ENCODE data around the gene ARF3. TPM values are rescaled to one million over a fixed set of nuclear protein-coding genes. Genes with fewer than 3 reads are reported as not detected.

The ARF3 gene
- total and polyA plus RNA-seq, 7 donors: 7.4 to 27.0 (median 18.1) TPM

GRCh38 chr12:48972213-48972951 lies 15.1 kb upstream of the ARF3 start:
- no peaks in the 10 kb centered on the region for H3K4me1 ChIP-seq
- ATAC-seq: peak in 2 of 4 donors; percentile 13 to 21
- no peak overlapping the region for H3K27ac ChIP-seq
- no peak overlapping the region for H3K4me3 ChIP-seq
- H3K9me3 ChIP-seq: no peaks in the 10 kb centered on the region
- no peak for DNase-seq
- 15 to 23% (median 17%) methylated on average over 21 to 23 of the region's 23 CpGs for WGBS, 3 donors
- H3K27me3 ChIP-seq (ENCODE audit: insufficient read depth in 3 of 3, low read length in 2 of 3): peaks cover 0 to 85% (median 34%) of the 10 kb centered on the region in 3 donors
- no peaks in the 10 kb centered on the region for H3K36me3 ChIP-seq (ENCODE audit: insufficient read depth in 1 of 2, low read depth in 1 of 2)
- no peak for TF ChIP-seq CTCF (IDR thresholded peaks at IDR 0.05)
- intact Hi-C loops (cut with DNase I): no loop called here

GRCh38 chr12:48970702-48971334 lies 13.5 kb upstream of the ARF3 start:
- Histone ChIP-seq H3K27ac (no peak overlapping the region), H3K4me1 (no peaks in the 10 kb centered on the region), H3K27me3 (ENCODE audit: insufficient read depth in 3 of 3, low read length in 2 of 3) (peaks cover 0 to 72% (median 34%) of the 10 kb centered on the region in 3 donors), H3K4me3 (no peak overlapping the region), H3K9me3 (no peaks in the 10 kb centered on the region), H3K36me3 (ENCODE audit: insufficient read depth in 1 of 2, low read depth in 1 of 2) (no peaks in the 10 kb centered on the region)
- no peak for TF ChIP-seq CTCF (IDR thresholded peaks at IDR 0.05)
- intact Hi-C loops (cut with DNase I): no loop called here
- WGBS, 3 donors: 42 to 48% (median 43%) methylated on average over 10 of the region's 10 CpGs
- ATAC-seq: no peak
- no peak for DNase-seq

GRCh38 chr12:48969833-48970701 lies 12.8 kb upstream of the ARF3 start:
- peak overlapping the region; percentile 34 for H3K4me3 ChIP-seq
- WGBS, 3 donors: 13 to 15% (median 14%) methylated on average over 69 to 77 of the region's 77 CpGs
- DNase-seq (no peak), ATAC-seq (peak; percentile 45 to 52 (median 50))
- H3K36me3 ChIP-seq (ENCODE audit: insufficient read depth in 1 of 2, low read depth in 1 of 2): no peaks in the 10 kb centered on the region
- H3K9me3 ChIP-seq: no peaks in the 10 kb centered on the region
- TF ChIP-seq CTCF (IDR thresholded peaks at IDR 0.05): no peak
- no peaks in the 10 kb centered on the region for H3K4me1 ChIP-seq
- H3K27ac ChIP-seq: no peak overlapping the region
- peaks cover 0 to 65% (median 34%) of the 10 kb centered on the region in 3 donors for H3K27me3 ChIP-seq (ENCODE audit: insufficient read depth in 3 of 3, low read length in 2 of 3)
- intact Hi-C loops (cut with DNase I): no loop called here

DNA sequence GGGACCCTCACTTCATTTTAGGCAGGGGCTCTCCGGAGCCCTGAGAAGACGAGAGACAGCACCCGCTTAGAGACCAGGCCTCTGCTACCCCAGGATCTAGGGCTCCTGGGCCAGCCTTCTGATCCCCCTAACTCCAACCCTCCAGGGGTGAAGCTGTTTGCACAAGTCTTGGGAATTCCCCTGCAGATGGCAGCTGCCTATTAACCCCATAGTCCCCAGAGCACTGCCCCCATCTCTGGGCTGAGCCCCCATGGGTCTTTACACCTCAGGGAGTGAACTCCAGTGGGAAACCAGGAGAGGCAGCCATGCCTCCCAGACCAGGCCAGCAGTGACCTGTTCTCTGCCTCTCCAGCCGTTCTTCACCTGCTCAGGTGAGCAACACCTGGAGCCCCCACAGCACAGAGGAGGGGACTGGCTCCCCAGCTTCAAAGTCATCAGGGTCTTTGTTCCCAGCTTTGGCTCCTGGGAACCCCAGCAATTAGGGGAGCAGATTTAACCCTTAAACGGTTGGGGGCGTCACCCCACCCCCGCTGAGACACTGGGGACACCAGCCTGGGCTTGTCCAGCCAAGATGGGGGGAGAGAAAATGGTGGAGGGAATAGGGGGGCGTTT lies 12.0 kb upstream of the ARF3 start:
- Histone ChIP-seq H3K27ac (no peak overlapping the region), H3K4me1 (no peaks in the 10 kb centered on the region), H3K36me3 (ENCODE audit: insufficient read depth in 1 of 2, low read depth in 1 of 2) (no peaks in the 10 kb centered on the region), H3K9me3 (no peaks in the 10 kb centered on the region), H3K4me3 (no peak overlapping the region), H3K27me3 (ENCODE audit: insufficient read depth in 3 of 3, low read length in 2 of 3) (peaks cover 0 to 57% (median 32%) of the 10 kb centered on the region in 3 donors)
- 51 to 62% (median 58%) methylated on average over 8 of the region's 8 CpGs for WGBS, 3 donors
- ATAC-seq (no peak), DNase-seq (no peak)
- intact Hi-C loops (cut with DNase I): no loop called here
- no peak for TF ChIP-seq CTCF (IDR thresholded peaks at IDR 0.05)

Data from psoas muscle (tissue), 8 donors.